Endothelial cell of umbilical vein (primary cell): Measurements from ENCODE around the gene ITPR2. TPM values are rescaled to one million over a fixed set of nuclear protein-coding genes. Genes with fewer than 3 reads are reported as not detected.

Experiments used
- BruUV-seq: library from RNA; stranded (reverse); fragments of 400-500 nt; replicated peaks from 2 replicates; lab custom pipeline; 2021; lab: Mats Ljungman, UMichigan
- CTCF ChIA-PET: fragments of 300-600, 350-600 bp; sonication (Branson Sonifier 250); formaldehyde crosslinking; loops from one replicate; lab custom pipeline; 2021; ENCODE audit warnings: antibody characterized with exemption, inconsistent platforms; lab: Charles Lee
- POLR2A ChIA-PET: fragments of 300-600, 350-600 bp; sonication (Branson Sonifier 250); formaldehyde crosslinking; loops from one replicate; lab custom pipeline; 2021; ENCODE audit warnings: antibody characterized with exemption, inconsistent platforms; lab: Charles Lee
- DNase-seq: peaks from one replicate; pipeline ENCODE4 v3.0.0-alpha.2; 2011; ENCODE audit warnings: low read depth, low spot score
- FAIRE-seq: peaks from 2 replicates; lab custom pipeline; 2011; peaks lifted over from hg19 to GRCh38; lab: Jason Lieb, UNC
- H2AFZ ChIP-seq: 2 replicates; pipeline ENCODE4 v1.6.0; 2012; ENCODE audit warnings: low read depth, low read length, control low read depth, inconsistent platforms
- H3K27ac ChIP-seq: 2 replicates; pipeline ENCODE4 v1.5.1; 2011; ENCODE audit warnings: low read depth, mild to moderate bottlenecking, control low read depth, low read length, moderate library complexity; ENCODE audit not compliant: insufficient read depth
- H3K27me3 ChIP-seq, 2 experiments: 2 replicates each; pipeline versions ENCODE4 v1.6.0 to v1.6.1; 2011; ENCODE audit warnings: low read length in 2 of 2, mixed read lengths in 1 of 2; ENCODE audit not compliant: control insufficient read depth in 2 of 2, insufficient read depth in 2 of 2
- H3K36me3 ChIP-seq, 2 experiments: 2 replicates in 1 of 2; 3 replicates in 1 of 2; pipeline ENCODE4 v1.5.1; 2011; ENCODE audit warnings: low read length in 2 of 2, mild to moderate bottlenecking in 1 of 2, moderate library complexity in 1 of 2; ENCODE audit not compliant: control insufficient read depth in 2 of 2, insufficient read depth in 2 of 2; ENCODE audit errors: extremely low read depth in 1 of 2
- H3K4me1 ChIP-seq: 3 replicates; pipeline ENCODE4 v1.5.1; 2011; ENCODE audit warnings: mild to moderate bottlenecking, low read length; ENCODE audit not compliant: control insufficient read depth, insufficient read depth; ENCODE audit errors: extremely low read depth
- H3K4me2 ChIP-seq: 2 replicates; pipeline ENCODE4 v1.6.1; 2011; ENCODE audit warnings: low read length, control low read depth, mixed read lengths; ENCODE audit not compliant: insufficient read depth
- H3K4me3 ChIP-seq, 3 experiments: fragments of 200-600 bp in 1 of 3; sonication (generic), shearing (Covaris generic) in 1 of 3; replicated peaks in 1 of 3; 2 replicates each; pipeline ENCODE4 v1.5.1; 2011 to 2016; ENCODE audit warnings: control low read depth in 3 of 3, low read length in 3 of 3, mild to moderate bottlenecking in 2 of 3, inconsistent platforms in 1 of 3, low read depth in 1 of 3, moderate library complexity in 1 of 3; ENCODE audit not compliant: insufficient read depth in 1 of 3
- H3K79me2 ChIP-seq: 2 replicates; pipeline ENCODE4 v1.6.0; 2012; ENCODE audit warnings: low read length, inconsistent platforms; ENCODE audit not compliant: control insufficient read depth, insufficient read depth
- H3K9ac ChIP-seq: replicated peaks from 2 replicates; pipeline ENCODE3; 2011; ENCODE audit warnings: low read length, control low read depth; ENCODE audit not compliant: insufficient read depth; ENCODE audit errors: extremely low read depth
- H3K9me1 ChIP-seq: replicated peaks from 3 replicates; pipeline ENCODE4 v1.6.0; 2011; ENCODE audit warnings: mild to moderate bottlenecking, low read length; ENCODE audit not compliant: control insufficient read depth, insufficient read depth; ENCODE audit errors: extremely low read depth
- H3K9me3 ChIP-seq: replicated peaks from 2 replicates; pipeline ENCODE4 v1.5.1; 2012; ENCODE audit warnings: low read length, inconsistent platforms; ENCODE audit not compliant: control insufficient read depth, insufficient read depth
- H4K20me1 ChIP-seq: replicated peaks from 2 replicates; pipeline ENCODE3; 2011; ENCODE audit warnings: mild to moderate bottlenecking, low read length; ENCODE audit not compliant: control insufficient read depth, insufficient read depth; ENCODE audit errors: extremely low read depth
- CTCF ChIP-seq, 2 donors: IDR thresholded peaks; 1 replicate in 1 of 2; 2 replicates in 1 of 2; pipeline ENCODE4 v1.5.1; 2011; ENCODE audit warnings: low read length in 2 of 2, mild to moderate bottlenecking in 2 of 2, moderate library complexity in 2 of 2, control low read depth in 1 of 2, inconsistent platforms in 1 of 2, low read depth in 1 of 2; ENCODE audit not compliant: insufficient read depth in 1 of 2; ENCODE audit errors: extremely low read depth in 1 of 2
- EZH2 ChIP-seq: IDR thresholded peaks from 2 replicates; pipeline ENCODE4 v1.6.1; 2012; ENCODE audit warnings: borderline replicate concordance, low read depth, mild to moderate bottlenecking, moderate library complexity, low read length, inconsistent platforms; ENCODE audit not compliant: severe bottlenecking
- FOS ChIP-seq: IDR thresholded peaks from 2 replicates; pipeline ENCODE4 v1.6.1; 2011; ENCODE audit warnings: mild to moderate bottlenecking, low read length, moderate library complexity, borderline replicate concordance; ENCODE audit not compliant: insufficient read depth
- GATA2 ChIP-seq: IDR thresholded peaks from 2 replicates; pipeline ENCODE4 v1.7.0; 2011; ENCODE audit warnings: low read depth, mild to moderate bottlenecking, moderate library complexity, mixed read lengths, low read length; ENCODE audit not compliant: insufficient read length, insufficient read depth
- JUN ChIP-seq: IDR thresholded peaks from 2 replicates; pipeline ENCODE4 v1.6.1; 2011; ENCODE audit warnings: borderline replicate concordance, low read depth; ENCODE audit not compliant: insufficient read length, insufficient read depth
- MAX ChIP-seq: IDR thresholded peaks from 2 replicates; pipeline ENCODE4 v1.6.1; 2011; ENCODE audit not compliant: insufficient read depth, insufficient read length
- MYC ChIP-seq: IDR thresholded peaks from one replicate; pipeline ENCODE4 v1.6.1; 2011; ENCODE audit warnings: mild to moderate bottlenecking, low read depth, low read length
- POLR2A ChIP-seq: IDR thresholded peaks from 2 replicates; pipeline ENCODE4 v1.6.1; 2012; ENCODE audit warnings: low read depth, mild to moderate bottlenecking, control low read depth, low read length
- POLR2AphosphoS5 ChIP-seq: IDR thresholded peaks from 2 replicates; pipeline ENCODE4 v1.6.1; 2012; ENCODE audit warnings: low read depth, mild to moderate bottlenecking, control low read depth, low read length, moderate library complexity; ENCODE audit not compliant: insufficient read depth
- dilution Hi-C: fragments of 300-500 bp; cut with MboI; formaldehyde crosslinking; loops from one replicate; pipeline ENCODE4 v1.15.0; 2019; ENCODE audit warnings: low sequenced_read_pairs; ENCODE audit not compliant: extremely low pct_ligation_motif_present
- intact Hi-C: fragments of 100-400 bp; cut with micrococcal nuclease; formaldehyde crosslinking; loops from one replicate; pipeline ENCODE4 v1.10.0; 2022
- polyA plus RNA-seq, 4 experiments: library from polyadenylated mRNA; depleted of rRNA in 3 of 4; stranded (reverse) in 3 of 4; unstranded in 1 of 4; fragments of >200 nt; gene quantifications; 2 replicates each; pipeline versions ENCODE4 v1.2.1 to v1.2.3, GENCODE V29; 2011 to 2012; ENCODE audit warnings: missing spikeins in 1 of 4
- total RNA-seq: library from RNA; stranded (reverse); gene quantifications from 2 replicates; pipeline ENCODE4 v1.2.3, GENCODE V29; 2021

The ITPR2 gene
- total and polyA plus RNA-seq, 2 donors (not counting 3 experiments of a cell fraction or from before 2014, with no cell fraction given): 16.2 to 86.8 TPM

GRCh38 chr12:26360062-26360461, 472.9 kb downstream of the ITPR2 start:
- no peaks in the 10 kb centered on the region for H4K20me1 ChIP-seq
- H3K4me2 ChIP-seq: no peak overlapping the region
- no peak overlapping the region for H3K27ac ChIP-seq
- intact Hi-C loops (no loop called here), dilution Hi-C loops (no loop called here)
- DNase-seq (no peak), FAIRE-seq (no peak)
- H3K27me3 ChIP-seq: no peaks in the 10 kb centered on the region
- no TSS peak for BruUV-seq
- H2AFZ ChIP-seq: no peak overlapping the region
- no peak overlapping the region for H3K9ac ChIP-seq
- H3K9me1 ChIP-seq: no peaks in the 10 kb centered on the region
- ChIA-PET CTCF (no interaction called here), POLR2A (no interaction called here)
- no peaks in the 10 kb centered on the region for H3K79me2 ChIP-seq
- no peaks in the 10 kb centered on the region for H3K9me3 ChIP-seq
- H3K4me3 ChIP-seq: no peak overlapping the region
- no peak for TF ChIP-seq EZH2
- no peak for TF ChIP-seq FOS
- no peak for TF ChIP-seq GATA2
- TF ChIP-seq MYC: no peak
- no peak for TF ChIP-seq POLR2A
- no peak for TF ChIP-seq JUN
- no peak for TF ChIP-seq POLR2AphosphoS5
- TF ChIP-seq CTCF (IDR thresholded peaks at IDR 0.05; ENCODE audit: extremely low read depth in 1 of 2, insufficient read depth in 1 of 2, low read depth in 1 of 2, low read length in 2 of 2): no peak
- TF ChIP-seq MAX: no peak
- no peaks in the 10 kb centered on the region for H3K36me3 ChIP-seq
- H3K4me1 ChIP-seq: no peaks in the 10 kb centered on the region
